ENCODE measurements around the gene TCF7. TPM values are rescaled to one million over a fixed set of nuclear protein-coding genes. Genes with fewer than 3 reads are reported as not detected.
A peak's percentile ranks its signal among the peaks of the same experiment; 100 is the strongest.

The TCF7 gene
- total RNA-seq, 1 donor from 2014 or later = 2.8 TPM

DNA sequence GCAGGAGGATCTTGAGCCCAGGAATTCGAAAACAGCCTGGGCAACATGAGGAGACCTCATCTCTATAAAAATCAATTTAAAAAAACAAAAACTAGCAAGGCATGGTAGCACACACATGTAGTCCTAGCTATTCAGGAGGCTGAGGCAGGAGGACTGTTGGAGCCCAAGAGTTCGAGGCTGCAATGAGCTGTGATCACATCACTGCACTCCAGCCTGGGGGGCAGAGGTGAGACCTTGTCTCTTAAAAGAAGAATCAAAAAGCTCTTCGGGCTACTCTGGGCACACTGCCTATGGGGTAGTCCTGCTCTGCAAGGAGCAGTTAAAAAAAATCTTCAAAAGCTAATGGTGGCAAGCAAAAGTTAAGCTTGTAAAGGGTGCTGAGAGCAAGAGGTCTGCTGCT is 38.8 kb downstream of the TCF7 start:
- no peak for DNase-seq (ENCODE audit: missing footprints)
- intact Hi-C loops (cut with DNase I) = no loop called here

DNA sequence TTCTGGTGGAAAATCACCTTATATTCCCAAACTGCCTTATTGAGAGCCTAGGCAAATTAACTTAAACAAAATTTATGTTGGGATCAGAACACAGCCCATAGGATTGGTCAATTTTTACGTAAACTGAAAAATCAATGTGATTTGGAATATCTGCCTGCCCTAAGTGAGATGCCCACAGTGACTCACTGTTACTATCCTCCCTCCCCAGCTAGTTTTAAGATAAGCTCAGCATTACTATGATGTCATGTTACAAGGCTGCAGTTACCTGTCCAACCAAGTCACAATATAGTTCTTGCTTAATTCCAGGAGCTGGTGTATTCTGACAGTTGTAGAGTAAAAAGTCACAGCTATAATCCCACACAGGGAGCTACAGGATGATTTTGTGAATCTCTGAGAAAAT is 39.2 kb downstream of the TCF7 start:
- DNase-seq (ENCODE audit: missing footprints) (no peak), ATAC-seq (no peak)
- intact Hi-C loops (cut with DNase I) = no loop called here

More for the DNA sequence above, 38.8 kb downstream of the TCF7 start:
- no peak for ATAC-seq

DNA sequence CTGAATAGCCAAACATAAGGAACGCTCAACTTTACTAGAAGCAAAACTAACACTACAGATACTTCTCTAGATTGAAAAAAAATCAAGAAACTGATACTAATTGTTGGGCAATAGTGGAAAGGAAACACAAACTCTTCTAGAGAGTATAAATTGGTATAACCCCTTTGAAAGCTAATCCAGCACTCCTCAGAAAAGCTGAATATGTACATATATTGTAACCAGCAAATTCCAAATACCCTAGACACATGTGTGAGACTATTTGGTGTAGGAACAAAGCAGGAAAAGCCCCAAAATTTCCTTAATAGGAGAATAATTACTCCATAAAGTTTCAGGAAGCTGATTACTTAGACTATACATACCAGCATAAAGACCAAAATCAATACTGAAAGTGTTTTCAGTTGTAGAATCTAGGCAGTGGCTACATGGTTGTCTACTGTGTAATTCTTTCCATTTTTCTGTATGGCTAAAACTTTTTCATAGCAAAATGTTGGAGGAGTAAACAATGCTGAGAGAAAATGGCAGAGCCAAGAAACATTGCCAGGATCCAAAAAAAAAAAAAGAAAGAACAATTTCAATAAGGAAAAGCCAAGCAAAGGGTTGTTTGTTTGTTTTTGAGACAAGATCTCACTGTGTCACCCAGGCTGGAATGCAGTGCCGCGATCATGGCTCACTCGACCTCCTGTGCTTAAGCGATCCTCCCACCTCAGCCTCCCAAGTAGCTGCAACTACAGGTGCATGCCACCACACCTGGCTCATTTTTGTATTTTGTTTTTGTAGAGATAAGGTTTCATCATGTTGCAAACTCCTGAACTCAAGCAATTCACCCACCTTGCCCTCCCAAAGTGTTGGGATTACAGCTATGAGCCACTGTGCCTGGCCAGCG is 47.3 kb downstream of the TCF7 start:
- ATAC-seq (no peak), DNase-seq (ENCODE audit: missing footprints) (no peak)
- intact Hi-C loops (cut with DNase I) = no loop called here

DNA sequence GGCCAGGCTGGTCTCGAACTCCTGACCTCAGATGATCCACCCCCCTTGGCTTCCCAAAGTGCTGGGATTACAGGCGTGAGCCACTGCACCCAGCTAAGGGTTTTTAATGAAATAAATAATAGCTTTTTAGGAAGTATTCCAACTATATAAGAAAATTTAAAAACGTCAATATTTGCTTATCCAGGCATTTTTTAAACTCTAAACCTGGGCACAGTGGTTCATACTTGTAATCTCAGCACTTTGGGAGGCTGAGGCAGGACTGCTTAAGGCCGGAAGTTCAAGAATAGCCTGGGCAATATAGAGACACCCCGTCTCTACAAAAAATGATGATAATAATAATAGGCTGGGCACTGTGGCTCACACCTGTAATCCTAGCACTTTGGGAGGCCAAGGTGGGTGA is 48.1 kb downstream of the TCF7 start:
- ATAC-seq = no peak
- DNase-seq (ENCODE audit: missing footprints) = no peak
- intact Hi-C loops (cut with DNase I) = no loop called here

DNA sequence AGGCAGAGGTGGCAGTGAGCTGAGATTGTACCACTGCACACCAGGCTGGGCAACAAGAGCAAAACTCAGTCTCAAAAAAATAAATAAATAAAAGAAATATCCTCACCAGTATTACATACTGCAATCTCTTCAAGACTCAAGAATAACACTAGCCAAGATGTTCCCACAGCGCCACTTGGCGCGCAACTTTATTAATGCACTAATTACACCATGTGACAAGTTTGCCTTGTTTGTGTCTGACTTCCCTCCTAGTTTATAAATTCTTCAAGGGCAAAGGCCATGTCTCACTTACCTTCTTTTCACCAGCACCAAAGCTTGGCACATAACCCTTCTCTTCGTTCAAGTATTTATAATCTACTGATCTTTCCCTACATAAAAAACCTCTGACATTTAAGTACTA is 57.5 kb downstream of the TCF7 start:
- intact Hi-C loops (cut with DNase I) = loop anchor here (10.0 kb wide), 1 partner anchor 413 kb away; no protein-coding TSS in a partner anchor
- no peak for ATAC-seq
- no peak for DNase-seq (ENCODE audit: missing footprints)

DNA sequence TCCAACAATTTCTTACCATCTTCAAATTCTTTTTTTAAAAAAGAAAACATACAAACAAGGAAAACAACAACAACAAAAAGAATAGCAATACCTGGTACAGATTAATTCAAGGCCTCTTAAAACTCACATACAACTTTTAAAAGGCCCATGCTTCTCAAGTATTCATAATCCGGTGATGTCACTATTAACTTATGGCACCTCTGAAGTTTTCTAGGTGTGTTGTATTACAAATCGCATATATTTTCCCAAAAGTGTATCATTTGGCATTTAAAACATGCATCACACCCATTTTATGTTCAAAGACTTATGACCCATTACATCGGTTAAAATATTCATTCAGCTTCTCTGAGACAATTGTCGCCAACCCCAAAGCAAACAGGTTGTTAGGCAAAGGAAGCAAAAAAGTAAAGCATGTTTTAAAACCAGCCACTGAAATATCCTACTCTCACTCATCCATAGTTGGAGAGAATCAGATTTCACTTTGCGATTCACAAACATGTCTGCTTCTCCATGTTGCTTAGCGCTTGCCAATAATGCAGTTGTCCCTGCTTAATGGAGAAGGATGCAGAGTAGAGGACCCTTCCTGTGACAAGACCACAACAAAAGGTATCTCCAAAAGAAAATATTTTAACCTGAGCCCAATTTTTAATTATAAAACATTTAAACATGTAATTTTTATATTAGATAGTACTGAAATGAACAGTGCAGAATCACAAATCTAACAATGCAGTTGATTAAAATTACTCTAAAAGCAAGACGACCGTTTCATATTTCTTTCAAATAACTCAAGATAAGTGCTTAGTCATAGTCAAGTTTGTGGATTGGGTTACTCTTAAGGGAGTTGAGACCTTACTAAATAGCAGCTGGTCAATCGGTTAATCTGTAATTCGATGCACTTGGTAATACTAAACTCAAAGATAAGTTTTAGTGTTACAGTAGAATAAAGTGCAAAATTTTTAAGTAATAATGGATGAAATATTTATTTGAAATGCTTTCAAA is 60.7 kb downstream of the TCF7 start:
- intact Hi-C loops (cut with DNase I) = loop anchor here (5.0 to 10.0 kb wide), 2 partner anchors 52 to 410 kb away; partner anchors contain the start of gene PPP2CA
- ATAC-seq (no peak), DNase-seq (ENCODE audit: missing footprints) (no peak)

DNA sequence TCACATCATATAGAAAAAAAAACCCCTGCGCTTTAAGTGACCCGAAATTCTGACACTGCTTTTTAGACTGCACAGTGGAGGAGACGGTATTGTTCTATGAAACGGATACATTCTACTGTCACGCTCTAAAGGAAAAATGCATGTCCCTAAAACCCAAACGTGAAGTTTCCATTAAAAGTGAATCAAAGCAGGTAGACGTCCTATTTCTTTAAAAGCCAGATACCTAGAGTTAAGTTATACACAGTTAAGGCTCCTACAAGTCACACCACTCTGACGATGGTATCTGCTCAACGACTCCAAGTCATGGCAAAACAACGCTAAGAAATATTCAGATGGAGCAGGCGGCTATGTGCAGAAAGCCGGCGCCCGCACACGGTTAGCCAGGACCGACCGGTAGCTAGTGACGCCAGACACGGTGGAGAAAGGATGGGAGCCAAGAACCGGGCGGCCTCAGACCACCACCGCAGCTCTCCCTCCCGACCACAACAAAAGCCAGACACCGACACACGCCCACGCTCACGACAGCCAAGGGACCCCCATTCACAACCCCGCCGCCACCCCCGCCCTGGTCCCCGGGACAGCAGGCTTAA is 61.5 kb downstream of the TCF7 start:
- peak; percentile 14 for ATAC-seq
- DNase-seq (ENCODE audit: missing footprints) = no peak
- intact Hi-C loops (cut with DNase I) = loop anchor here (5.0 to 10.0 kb wide), 2 partner anchors 51 to 409 kb away; partner anchors contain the start of gene PPP2CA

DNA sequence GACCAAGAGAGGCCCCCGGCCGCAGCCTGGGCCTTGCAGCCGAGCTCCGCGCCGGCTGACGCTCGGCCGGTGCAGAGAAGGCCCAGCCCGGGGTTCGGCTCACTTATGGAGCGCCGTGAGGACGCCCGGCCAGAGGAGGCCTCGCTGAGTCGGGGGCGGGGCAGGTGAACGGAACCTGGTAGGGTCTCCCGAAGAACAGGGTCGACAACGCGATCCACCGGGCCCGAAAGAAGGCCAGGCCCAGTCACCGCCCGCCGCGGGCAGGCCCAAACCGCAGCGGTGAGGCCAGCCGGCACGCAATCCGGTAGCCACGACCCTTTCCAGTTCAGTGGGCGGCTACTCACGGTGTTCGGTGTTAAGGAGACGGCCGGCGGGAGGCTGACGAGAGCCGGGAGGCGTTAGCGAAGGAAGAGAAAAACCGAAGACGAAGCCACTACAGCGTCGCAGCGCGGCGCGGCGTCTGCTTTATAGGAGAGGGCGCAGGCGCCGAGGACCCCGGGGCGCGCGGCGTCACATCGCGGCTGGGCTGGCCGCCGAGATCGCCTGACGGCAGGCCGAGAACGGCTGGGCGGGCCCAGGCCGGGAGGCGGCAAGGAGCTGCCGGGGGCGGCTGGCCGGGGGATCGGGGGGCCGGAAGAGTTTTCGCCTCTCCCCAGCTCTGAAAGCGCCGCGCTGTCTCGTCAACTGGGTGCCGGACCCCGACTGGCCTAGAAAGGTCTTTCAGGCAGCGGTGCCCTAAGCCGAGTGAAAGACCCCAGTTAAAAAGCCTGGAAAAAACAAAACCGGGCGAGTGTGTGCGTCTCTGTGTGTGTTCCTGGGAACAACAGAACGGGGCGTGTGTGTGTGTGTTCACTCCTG is 62.3 kb downstream of the TCF7 start, which contains the start of gene SKP1:
Gene SKP1, minus strand, starts transcription at position 440 of the 858 bp plus-strand sequence. CDS start 2,928 bp downstream, outside the sequence.
- intact Hi-C loops (cut with DNase I) = loop anchor here (5.0 to 10.0 kb wide), 2 partner anchors 51 to 408 kb away; partner anchors contain the start of gene PPP2CA
- DNase-seq (ENCODE audit: missing footprints) (peak; percentile 94), ATAC-seq (peak; percentile 92)

DNA sequence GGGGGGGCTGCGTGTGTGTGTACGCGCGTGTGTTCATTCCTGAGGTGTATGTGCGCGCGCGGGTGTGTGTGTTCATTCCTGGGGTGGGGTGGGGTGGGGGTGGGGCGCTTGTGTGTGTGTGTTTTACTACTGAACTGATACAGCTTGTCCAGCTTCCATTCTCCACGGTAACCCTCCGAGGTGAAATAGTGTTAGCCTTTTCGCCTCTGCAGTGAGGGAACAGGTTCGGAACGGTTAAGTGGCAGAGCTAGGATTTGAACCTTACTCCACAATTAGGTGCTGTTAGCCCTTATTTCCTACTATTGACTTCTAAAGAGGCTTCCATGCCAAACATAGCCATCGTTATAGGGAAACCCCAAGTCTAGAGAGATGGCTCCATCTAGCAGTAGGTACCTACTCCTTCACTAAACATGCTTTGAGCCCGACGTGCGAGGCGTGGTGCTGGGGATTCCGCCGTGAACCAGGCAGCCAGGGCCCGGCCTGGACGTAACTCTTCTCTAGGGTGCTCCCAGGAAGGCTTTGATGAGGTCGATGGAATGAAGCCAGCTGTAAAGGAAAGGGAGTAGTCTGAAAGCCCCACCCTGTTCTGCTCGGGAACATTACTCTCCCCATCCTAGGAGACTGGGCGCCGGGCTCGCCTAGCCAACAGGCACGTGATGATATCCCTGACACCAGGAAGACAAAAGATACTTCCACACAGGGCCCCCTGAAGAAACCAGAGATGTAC is 63.1 kb downstream of the TCF7 start:
- intact Hi-C loops (cut with DNase I) = loop anchor here (5.0 to 10.0 kb wide), 2 partner anchors 50 to 407 kb away; partner anchors contain the start of gene PPP2CA
- DNase-seq (ENCODE audit: missing footprints) = peak; percentile 83
- ATAC-seq = peak; percentile 52

DNA sequence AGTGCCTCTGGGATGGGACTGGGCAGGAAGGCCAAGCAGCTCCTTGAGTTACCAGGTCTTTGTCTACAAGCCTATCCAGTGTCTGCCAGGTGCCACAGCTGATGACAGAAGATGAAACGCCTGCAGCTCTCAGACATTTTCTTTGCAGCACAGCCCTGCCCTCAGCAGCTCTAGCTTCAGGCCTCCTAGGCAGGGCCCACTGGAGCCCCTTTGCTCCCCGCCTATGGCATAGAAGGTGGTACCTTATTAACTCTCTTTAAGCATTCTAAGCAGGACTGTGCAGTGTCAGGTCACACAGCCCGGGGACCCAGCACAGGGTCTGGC is 63.6 kb downstream of the TCF7 start:
- no peak for ATAC-seq
- DNase-seq (ENCODE audit: missing footprints) = no peak
- intact Hi-C loops (cut with DNase I) = loop anchor here (5.0 to 10.0 kb wide), 2 partner anchors 49 to 407 kb away; partner anchors contain the start of gene PPP2CA

DNA sequence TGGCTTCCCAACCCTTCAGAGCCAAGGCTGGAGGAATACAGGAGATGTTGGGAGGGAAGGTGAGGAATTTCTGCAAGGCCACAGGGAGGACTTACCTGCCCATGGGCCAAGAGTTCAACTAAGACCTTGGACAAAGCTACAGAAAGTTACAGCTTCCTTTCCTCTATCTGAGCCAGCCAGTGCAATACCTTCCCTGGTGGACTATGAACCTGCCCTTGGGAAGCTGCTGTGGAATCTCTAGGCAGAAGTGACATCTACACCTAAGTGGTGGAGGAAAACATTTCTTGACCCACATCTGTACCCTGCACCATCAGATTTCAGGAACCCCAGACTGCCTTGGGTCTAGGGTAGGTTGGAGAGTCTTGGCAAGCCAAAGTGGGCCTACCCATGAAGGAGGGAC is 69.0 kb downstream of the TCF7 start:
- ATAC-seq (no peak), DNase-seq (ENCODE audit: missing footprints) (no peak)
- intact Hi-C loops (cut with DNase I) = no loop called here

- ATAC-seq (peak; percentile 86), DNase-seq (ENCODE audit: missing footprints) (peak; percentile 80)
- intact Hi-C loops (cut with DNase I) = loop anchor here (1.0 kb wide), 1 partner anchor 105 kb away; no protein-coding TSS in a partner anchor
These were observed 70.0 kb downstream of the TCF7 start for GRCh38 chr5:134184155-134185135.

GRCh38 chr5:134188092-134188491 is 73.6 kb downstream of the TCF7 start:
- intact Hi-C loops (cut with DNase I) = no loop called here

DNA sequence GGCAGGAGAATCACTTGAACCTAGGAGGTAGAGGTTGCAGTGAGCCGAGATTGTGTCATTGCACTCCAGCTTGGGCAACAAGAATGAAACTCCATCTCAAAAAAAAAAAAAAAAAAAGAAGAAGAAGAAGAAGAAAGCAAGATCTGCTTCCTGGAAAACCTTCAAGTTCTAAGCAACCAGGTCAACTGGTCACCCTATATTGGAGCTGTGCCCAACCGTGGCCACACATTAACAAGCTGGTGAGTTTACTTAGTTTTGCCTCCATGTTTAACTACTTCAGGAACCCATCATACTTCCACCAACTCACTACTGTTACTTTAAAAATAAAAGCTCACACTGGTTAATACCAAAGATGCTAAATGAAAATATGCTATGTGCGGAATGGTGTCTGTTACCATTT is 74.5 kb downstream of the TCF7 start:
- no peak for ATAC-seq
- DNase-seq (ENCODE audit: missing footprints) = no peak
- intact Hi-C loops (cut with DNase I) = no loop called here

More at GRCh38 chr5:134188092-134188491, 73.6 kb downstream of the TCF7 start:
- ATAC-seq (no peak), DNase-seq (ENCODE audit: missing footprints) (no peak)

DNA sequence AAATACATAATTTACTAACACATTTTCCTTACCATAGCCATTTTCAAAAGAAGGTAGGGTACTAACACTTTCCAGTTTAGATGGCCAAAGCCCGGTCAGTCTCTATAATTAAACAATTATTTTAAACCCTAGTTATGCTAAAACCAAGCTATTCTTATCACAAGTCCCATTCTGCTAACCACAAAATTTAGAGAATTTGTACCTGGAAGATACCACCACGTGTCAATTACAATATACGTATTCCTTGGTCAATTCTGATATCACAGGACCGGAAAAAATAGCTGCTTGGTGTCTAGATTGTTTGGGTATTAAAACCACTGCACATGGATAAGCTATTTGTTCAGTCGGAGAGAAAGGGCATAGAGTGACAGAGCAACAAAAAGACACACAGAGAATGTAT is 81.2 kb downstream of the TCF7 start:
- no peak for ATAC-seq
- no peak for DNase-seq (ENCODE audit: missing footprints)
- intact Hi-C loops (cut with DNase I) = no loop called here

All from Right ventricle myocardium inferior (tissue), 1 donor.